Endodermal cell (in vitro differentiated cells): ENCODE measurements around the gene NDUFA6. TPM values are rescaled to one million over a fixed set of nuclear protein-coding genes. Genes with fewer than 3 reads are reported as not detected.

Source experiments
- DNase-seq: peaks from one replicate; pipeline ENCODE4 v3.0.0-alpha.2; 2017
- H3K27ac ChIP-seq: 2 replicates; pipeline ENCODE4 v1.5.1; 2013; ENCODE audit warnings: mild to moderate bottlenecking, low read depth, low read length, moderate library complexity
- H3K27me3 ChIP-seq: 2 replicates; pipeline ENCODE4 v1.6.1; 2013; ENCODE audit warnings: mild to moderate bottlenecking, low read length, moderate library complexity; ENCODE audit not compliant: insufficient read depth, control insufficient read depth, poor library complexity, severe bottlenecking
- H3K36me3 ChIP-seq: 2 replicates; pipeline ENCODE4 v1.7.0; 2013; ENCODE audit warnings: mild to moderate bottlenecking, low read length, moderate library complexity; ENCODE audit not compliant: control insufficient read depth, insufficient read depth
- H3K4me1 ChIP-seq: one replicate; pipeline ENCODE4 v1.7.0; 2013; ENCODE audit warnings: low read length; ENCODE audit not compliant: control insufficient read depth, insufficient read depth
- H3K4me3 ChIP-seq: 2 replicates; pipeline ENCODE4 v1.5.1; 2013; ENCODE audit warnings: mild to moderate bottlenecking, low read length, moderate library complexity
- H3K9ac ChIP-seq: 2 replicates; pipeline ENCODE4 v1.6.1; 2013; ENCODE audit warnings: mild to moderate bottlenecking, low read length, moderate library complexity; ENCODE audit not compliant: poor library complexity, severe bottlenecking; ENCODE audit errors: extremely low read depth
- H3K9me3 ChIP-seq: 2 replicates; pipeline ENCODE4 v1.6.1; 2013; ENCODE audit warnings: mild to moderate bottlenecking, low read length, moderate library complexity; ENCODE audit not compliant: control insufficient read depth
- H3K27ac Mint-ChIP-seq: 2 replicates; pipeline ENCODE4 v1.8.0; 2020; ENCODE audit warnings: mixed read lengths
- H3K27me3 Mint-ChIP-seq: 2 replicates; pipeline ENCODE4 v1.8.0; 2021; ENCODE audit warnings: mild to moderate bottlenecking, mixed read lengths; ENCODE audit not compliant: insufficient read depth
- H3K36me3 Mint-ChIP-seq: 2 replicates; pipeline ENCODE4 v1.8.0; 2020; ENCODE audit warnings: low read depth, mixed read lengths
- H3K4me1 Mint-ChIP-seq: 2 replicates; pipeline ENCODE4 v1.8.0; 2020; ENCODE audit warnings: mixed read lengths
- H3K4me3 Mint-ChIP-seq: 2 replicates; pipeline ENCODE4 v1.8.0; 2020; ENCODE audit warnings: mild to moderate bottlenecking, moderate library complexity, mixed read lengths
- H3K9me3 Mint-ChIP-seq: 2 replicates; pipeline ENCODE4 v1.8.0; 2020; ENCODE audit warnings: mild to moderate bottlenecking, mixed read lengths
- CTCF ChIP-seq: fragments of 200-600 bp; sonication (generic); conservative IDR thresholded peaks from 2 replicates; pipeline ENCODE4 v1.5.0; 2021; ENCODE audit warnings: antibody characterized with exemption, mild to moderate bottlenecking
- WGBS, 2 experiments: methylation state at CpG; one replicate each; pipeline versions ENCODE4 v1.1.5 to v1.1.7; 2013; ENCODE audit warnings: missing lambda C conversion rate in 2 of 2, mixed read lengths in 1 of 2; ENCODE audit not compliant: insufficient coverage in 1 of 2, insufficient read length in 1 of 2; 5-methylcytosine and 5-hydroxymethylcytosine counted together
- total RNA-seq, 2 donors: library from RNA; stranded (reverse); fragmentation: NEBNext Ultra II Directional in 1 of 2; extraction: Animal tissue kit (Norgen Biotek cat#: 25700) in 1 of 2; gene quantifications; 2 replicates in 1 of 2; 3 replicates in 1 of 2; pipeline ENCODE4 v1.2.1, GENCODE V29; 2021

NDUFA6 gene
- total RNA-seq, 2 donors from 2014 or later = 83.4 to 103 TPM

- Histone ChIP-seq H3K4me1 (no peaks in the 10 kb centered on the region), H3K27ac (no peak overlapping the region), H3K36me3 (peaks cover 41% of the 10 kb centered on the region), H3K4me3 (no peak overlapping the region), H3K9me3 (no peaks in the 10 kb centered on the region), H3K27me3 (no peaks in the 10 kb centered on the region), H3K9ac (no peak overlapping the region)
- H3K27ac Mint-ChIP-seq = no peak overlapping the region
- H3K4me1 Mint-ChIP-seq = peaks cover 10% of the 10 kb centered on the region
- H3K36me3 Mint-ChIP-seq = peaks cover 50% of the 10 kb centered on the region
- H3K9me3 Mint-ChIP-seq = no peaks in the 10 kb centered on the region
- no peak for DNase-seq
- no peaks in the 10 kb centered on the region for H3K27me3 Mint-ChIP-seq
- TF ChIP-seq CTCF = no peak
- 89 to 100% methylated on average over 2 to 4 of the region's 4 CpGs for WGBS, 2 experiments
- H3K4me3 Mint-ChIP-seq = no peak overlapping the region
Observed at GRCh38 chr22:42083119-42083518, 7.5 kb downstream of the NDUFA6 start.

- H3K9ac ChIP-seq = peak overlapping the region; percentile 45
- Mint-ChIP-seq H3K9me3 (no peaks in the 10 kb centered on the region), H3K36me3 (peaks cover 32% of the 10 kb centered on the region), H3K4me3 (peak overlapping the region; percentile 81), H3K27ac (peak overlapping the region; percentile 95), H3K27me3 (no peaks in the 10 kb centered on the region), H3K4me1 (peaks cover 10% of the 10 kb centered on the region)
- no peaks in the 10 kb centered on the region for H3K27me3 ChIP-seq
- H3K27ac ChIP-seq = no peak overlapping the region
- H3K4me1 ChIP-seq = no peaks in the 10 kb centered on the region
- peak overlapping the region; percentile 96 for H3K4me3 ChIP-seq
- DNase-seq = no peak
- TF ChIP-seq CTCF = no peak
- 35 to 52% methylated on average over 10 to 12 of the region's 14 CpGs for WGBS, 2 experiments
- H3K9me3 ChIP-seq = no peaks in the 10 kb centered on the region
- H3K36me3 ChIP-seq = peaks cover 19% of the 10 kb centered on the region
Observed at GRCh38 chr22:42080287-42080686, 10.3 kb downstream of the NDUFA6 start.

GRCh38 chr22:42079319-42080251 lies 11.0 kb downstream of the NDUFA6 start, which contains the start of gene SMDT1:
Gene SMDT1, plus strand, starts transcription at chr22:42079700. Its CDS starts 69 bp downstream, at chr22:42079769.
- Mint-ChIP-seq H3K27me3 (no peaks in the 10 kb centered on the region), H3K4me3 (peak within 1 kb of the TSS; percentile 81), H3K27ac (peak within 1 kb of the TSS; percentile 95), H3K36me3 (peaks cover 26% of the 10 kb centered on the region), H3K4me1 (peaks cover 10% of the 10 kb centered on the region), H3K9me3 (no peaks in the 10 kb centered on the region)
- Histone ChIP-seq H3K27ac (peak within 1 kb of the TSS; percentile 94), H3K4me3 (peak within 1 kb of the TSS; percentile 96), H3K4me1 (no peaks in the 10 kb centered on the region), H3K9ac (peak within 1 kb of the TSS; percentile 84), H3K27me3 (no peaks in the 10 kb centered on the region), H3K36me3 (peaks cover 16% of the 10 kb centered on the region), H3K9me3 (no peaks in the 10 kb centered on the region)
- peak; percentile 98 for DNase-seq
- 3 to 5% methylated on average over 11 to 71 of the region's 71 CpGs for WGBS, 2 experiments
- no peak for TF ChIP-seq CTCF
